CD14-positive monocyte (primary cell): ENCODE measurements around the gene VWA3A. TPM values are rescaled to one million over a fixed set of nuclear protein-coding genes. Genes with fewer than 3 reads are reported as not detected.

Source experiments
- DNase-seq, 3 donors: peaks; one replicate each; pipeline ENCODE4 v3.0.0-alpha.2; 2011 to 2022
- H2AFZ ChIP-seq: 2 replicates; pipeline ENCODE4 v1.6.0; 2012; ENCODE audit warnings: mild to moderate bottlenecking, low read depth, low read length, inconsistent platforms; ENCODE audit not compliant: insufficient read depth, poor library complexity, severe bottlenecking
- H3K27ac ChIP-seq, 2 donors: 1 replicate in 1 of 2; 2 replicates in 1 of 2; pipeline ENCODE4 v1.5.1; 2012 to 2013; ENCODE audit warnings: low read length in 2 of 2, control low read depth in 1 of 2, inconsistent platforms in 1 of 2, low read depth in 1 of 2, mild to moderate bottlenecking in 1 of 2
- H3K27me3 ChIP-seq, 2 donors: one replicate each; pipeline versions ENCODE4 v1.6.0 to v1.6.1; 2011 to 2013; ENCODE audit warnings: low read length in 2 of 2; ENCODE audit not compliant: control insufficient read depth in 2 of 2, insufficient read depth in 2 of 2
- H3K36me3 ChIP-seq, 2 donors: replicated peaks in 1 of 2; 1 replicate in 1 of 2; 2 replicates in 1 of 2; pipeline versions ENCODE4 v1.5.1 to v1.6.1; 2012 to 2013; ENCODE audit warnings: low read length in 2 of 2, control low read depth in 1 of 2, inconsistent platforms in 1 of 2, mild to moderate bottlenecking in 1 of 2; ENCODE audit not compliant: insufficient read depth in 2 of 2, control insufficient read depth in 1 of 2
- H3K4me1 ChIP-seq, 2 donors: 1 replicate in 1 of 2; 2 replicates in 1 of 2; pipeline versions ENCODE4 v1.5.1 to v1.6.1; 2012 to 2013; ENCODE audit warnings: low read length in 2 of 2, control low read depth in 1 of 2, inconsistent platforms in 1 of 2, mild to moderate bottlenecking in 1 of 2, moderate library complexity in 1 of 2; ENCODE audit not compliant: insufficient read depth in 2 of 2, control insufficient read depth in 1 of 2
- H3K4me2 ChIP-seq: replicated peaks from 2 replicates; pipeline ENCODE3; 2012; ENCODE audit warnings: low read length, moderate library complexity, mild to moderate bottlenecking; ENCODE audit not compliant: poor library complexity, severe bottlenecking; ENCODE audit errors: extremely low read depth
- H3K4me3 ChIP-seq, 3 experiments: fragments of 200-600 bp in 1 of 3; sonication (generic) in 1 of 3; replicated peaks in 1 of 3; 1 replicate in 2 of 3; 2 replicates in 1 of 3; pipeline ENCODE4 v1.5.1; 2011 to 2013; ENCODE audit warnings: low read length in 3 of 3, mild to moderate bottlenecking in 3 of 3, control low read depth in 2 of 3, low read depth in 2 of 3, inconsistent platforms in 1 of 3, moderate library complexity in 1 of 3
- H3K79me2 ChIP-seq: 2 replicates; pipeline ENCODE4 v1.6.0; 2012; ENCODE audit warnings: mild to moderate bottlenecking, control low read depth, inconsistent platforms, low read length, moderate library complexity; ENCODE audit not compliant: insufficient read depth
- H3K9ac ChIP-seq: 2 replicates; pipeline ENCODE4 v1.6.0; 2017; ENCODE audit warnings: low read length, mild to moderate bottlenecking; ENCODE audit not compliant: insufficient read depth, poor library complexity, severe bottlenecking
- H3K9me3 ChIP-seq, 2 donors: replicated peaks in 1 of 2; 1 replicate in 1 of 2; 2 replicates in 1 of 2; pipeline versions ENCODE4 v1.5.1 to v1.6.1; 2012 to 2013; ENCODE audit warnings: low read length in 2 of 2, control low read depth in 1 of 2; ENCODE audit not compliant: control insufficient read depth in 1 of 2, insufficient read depth in 1 of 2
- H4K20me1 ChIP-seq: 2 replicates; pipeline ENCODE4 v1.6.0; 2012; ENCODE audit warnings: mild to moderate bottlenecking, low read length, control low read depth, moderate library complexity; ENCODE audit not compliant: insufficient read depth
- H3K27ac Mint-ChIP-seq, 7 donors: one replicate each; pipeline ENCODE4 v1.8.0; 2020; ENCODE audit warnings: mild to moderate bottlenecking in 7 of 7, mixed read lengths in 7 of 7, moderate library complexity in 6 of 7, inconsistent platforms in 2 of 7
- H3K27me3 Mint-ChIP-seq, 3 donors: one replicate each; pipeline ENCODE4 v1.8.0; 2021 to 2022; ENCODE audit warnings: low read depth in 3 of 3, mild to moderate bottlenecking in 3 of 3, mixed read lengths in 3 of 3, moderate library complexity in 3 of 3, inconsistent platforms in 1 of 3
- H3K36me3 Mint-ChIP-seq, 2 donors: one replicate each; pipeline ENCODE4 v1.8.0; 2020; ENCODE audit warnings: mixed read lengths in 2 of 2, inconsistent platforms in 1 of 2, mild to moderate bottlenecking in 1 of 2
- H3K4me1 Mint-ChIP-seq: one replicate; pipeline ENCODE4 v1.8.0; 2020; ENCODE audit warnings: mild to moderate bottlenecking, mixed read lengths
- H3K4me3 Mint-ChIP-seq, 2 donors: one replicate each; pipeline ENCODE4 v1.8.0; 2020; ENCODE audit warnings: mild to moderate bottlenecking in 2 of 2, mixed read lengths in 2 of 2, moderate library complexity in 1 of 2
- H3K9me3 Mint-ChIP-seq, 7 donors: one replicate each; pipeline ENCODE4 v1.8.0; 2020 to 2022; ENCODE audit warnings: mixed read lengths in 7 of 7, mild to moderate bottlenecking in 6 of 7, moderate library complexity in 6 of 7, inconsistent platforms in 2 of 7
- WGBS: methylation state at CpG from one replicate; pipeline ENCODE4 v1.1.5; 2013; ENCODE audit warnings: missing lambda C conversion rate; ENCODE audit not compliant: insufficient coverage; 5-methylcytosine and 5-hydroxymethylcytosine counted together
- intact Hi-C, 2 donors: fragments of 100-400 bp; cut with micrococcal nuclease; formaldehyde crosslinking; loops; one replicate each; pipeline versions ENCODE4 v1.15.0 to v1.15.1; 2023
- polyA plus RNA-seq, 3 donors: library from polyadenylated mRNA; depleted of rRNA in 1 of 3; unstranded in 2 of 3; stranded (reverse) in 1 of 3; fragments of 300-500 nt in 2 of 3; fragments of >200 nt in 1 of 3; fragmentation: Illumina TruSeq in 2 of 3; gene quantifications; 1 replicate in 2 of 3; 2 replicates in 1 of 3; pipeline ENCODE4 v1.2.3, GENCODE V29; 2012 to 2021
- TF ChIP-seq, protein P1 (sequence below): fragments of 200-600 bp; IDR thresholded peaks from one replicate; pipeline ENCODE4 v1.8.0; 2022; ENCODE audit warnings: antibody characterized with exemption, mild to moderate bottlenecking

Gene VWA3A
- polyA plus RNA-seq, 3 donors: 0.09 TPM; not detected in 2

DNA sequence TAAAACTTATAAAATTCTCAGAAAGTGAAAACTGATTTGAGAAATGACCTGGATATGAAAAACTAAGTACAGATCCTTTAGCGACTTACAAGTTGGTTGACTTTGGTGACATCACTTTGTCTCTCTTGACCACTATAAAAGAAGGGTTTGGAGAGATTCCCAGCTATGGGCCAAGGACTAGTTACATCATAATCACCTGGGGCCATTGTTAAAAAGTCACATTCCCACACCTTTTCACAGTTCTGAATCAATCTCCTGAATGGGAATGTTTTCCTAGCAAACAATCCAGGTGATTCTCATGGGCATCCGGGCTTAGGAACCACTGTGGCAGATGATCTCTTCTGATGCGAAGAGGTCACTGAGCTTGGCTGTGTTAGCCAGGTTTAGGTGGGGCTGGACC, 620 bp upstream of the VWA3A start:
- 100% methylated on average over 2 of the region's 3 CpGs for WGBS
- intact Hi-C loops: no loop called here
- Histone ChIP-seq H3K9me3 (no peaks in the 10 kb centered on the region), H4K20me1 (no peaks in the 10 kb centered on the region), H3K36me3 (no peaks in the 10 kb centered on the region), H3K9ac (no peak overlapping the region), H3K27ac (no peak overlapping the region), H3K4me3 (no peak overlapping the region), H3K4me2 (no peak overlapping the region), H3K79me2 (no peaks in the 10 kb centered on the region), H3K4me1 (no peaks in the 10 kb centered on the region), H3K27me3 (no peaks in the 10 kb centered on the region), H2AFZ (no peak overlapping the region)
- peak overlapping the region in 1 of 7 donors; percentile 12 for H3K27ac Mint-ChIP-seq
- H3K4me3 Mint-ChIP-seq: no peak overlapping the region
- DNase-seq: no peak
- H3K9me3 Mint-ChIP-seq: peaks cover 0 to 2% (median 0%) of the 10 kb centered on the region in 7 donors
- peaks cover 7 to 12% of the 10 kb centered on the region in 2 donors for H3K36me3 Mint-ChIP-seq
- no peaks in the 10 kb centered on the region for H3K4me1 Mint-ChIP-seq
- TF ChIP-seq, protein P1, sequence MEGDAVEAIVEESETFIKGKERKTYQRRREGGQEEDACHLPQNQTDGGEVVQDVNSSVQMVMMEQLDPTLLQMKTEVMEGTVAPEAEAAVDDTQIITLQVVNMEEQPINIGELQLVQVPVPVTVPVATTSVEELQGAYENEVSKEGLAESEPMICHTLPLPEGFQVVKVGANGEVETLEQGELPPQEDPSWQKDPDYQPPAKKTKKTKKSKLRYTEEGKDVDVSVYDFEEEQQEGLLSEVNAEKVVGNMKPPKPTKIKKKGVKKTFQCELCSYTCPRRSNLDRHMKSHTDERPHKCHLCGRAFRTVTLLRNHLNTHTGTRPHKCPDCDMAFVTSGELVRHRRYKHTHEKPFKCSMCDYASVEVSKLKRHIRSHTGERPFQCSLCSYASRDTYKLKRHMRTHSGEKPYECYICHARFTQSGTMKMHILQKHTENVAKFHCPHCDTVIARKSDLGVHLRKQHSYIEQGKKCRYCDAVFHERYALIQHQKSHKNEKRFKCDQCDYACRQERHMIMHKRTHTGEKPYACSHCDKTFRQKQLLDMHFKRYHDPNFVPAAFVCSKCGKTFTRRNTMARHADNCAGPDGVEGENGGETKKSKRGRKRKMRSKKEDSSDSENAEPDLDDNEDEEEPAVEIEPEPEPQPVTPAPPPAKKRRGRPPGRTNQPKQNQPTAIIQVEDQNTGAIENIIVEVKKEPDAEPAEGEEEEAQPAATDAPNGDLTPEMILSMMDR: no peak
- H3K27me3 Mint-ChIP-seq: peaks cover 3 to 4% (median 3%) of the 10 kb centered on the region in 3 donors

DNA sequence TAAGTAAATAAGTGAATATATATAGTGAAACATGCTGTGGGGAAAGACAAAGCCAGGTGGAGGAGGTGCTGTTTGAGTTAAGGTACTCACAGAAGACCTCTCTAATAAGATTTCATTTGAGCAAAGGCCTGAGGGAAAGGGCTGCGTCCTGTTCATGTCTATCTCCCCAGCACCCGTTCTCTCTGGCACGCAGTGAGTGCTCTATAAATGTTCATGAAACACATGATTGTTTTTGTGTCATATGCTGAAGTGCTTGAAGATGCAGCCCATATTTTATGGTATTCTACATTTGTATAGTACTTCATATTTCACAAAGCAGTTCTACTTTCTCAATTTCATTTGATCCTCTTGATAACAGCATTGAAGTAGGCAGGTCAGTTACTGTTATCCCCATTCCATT, 990 bp downstream of the VWA3A start:
- no peak overlapping the region for H3K9ac ChIP-seq
- TF ChIP-seq, protein P1: no peak
- Mint-ChIP-seq H3K4me3 (no peak overlapping the region), H3K27me3 (peaks cover 5 to 11% (median 8%) of the 10 kb centered on the region in 3 donors), H3K4me1 (no peaks in the 10 kb centered on the region), H3K9me3 (peaks cover 0 to 2% (median 0%) of the 10 kb centered on the region in 7 donors), H3K36me3 (peaks cover 2 to 3% of the 10 kb centered on the region in 2 donors), H3K27ac (no peak overlapping the region)
- no peaks in the 10 kb centered on the region for H3K79me2 ChIP-seq
- H2AFZ ChIP-seq: no peak overlapping the region
- no peaks in the 10 kb centered on the region for H3K9me3 ChIP-seq
- no peaks in the 10 kb centered on the region for H3K4me1 ChIP-seq
- no peak overlapping the region for H3K4me2 ChIP-seq
- H3K27ac ChIP-seq: no peak overlapping the region
- H4K20me1 ChIP-seq: no peaks in the 10 kb centered on the region
- no CpG with 5 or more reads among the region's 3 CpGs for WGBS
- H3K36me3 ChIP-seq: no peaks in the 10 kb centered on the region
- H3K27me3 ChIP-seq: no peaks in the 10 kb centered on the region
- H3K4me3 ChIP-seq: no peak overlapping the region
- no peak for DNase-seq
- intact Hi-C loops: no loop called here
